Neural cell (in vitro differentiated cells): ENCODE results near the gene MYNN. TPM values are rescaled to one million over a fixed set of nuclear protein-coding genes. Genes with fewer than 3 reads are reported as not detected.

ENCODE experiments used
- H2AFZ ChIP-seq: fragments of 200-600, 300-800 bp; sonication (generic), shearing (Covaris generic); 2 replicates; pipeline ENCODE4 v1.6.0; 2014; ENCODE audit warnings: low read depth, mild to moderate bottlenecking, antibody characterized with exemption, low read length, moderate library complexity
- H3F3A ChIP-seq: fragments of 200-600 bp; shearing (Covaris generic); 2 replicates; pipeline ENCODE4 v1.6.1; 2016; ENCODE audit warnings: mild to moderate bottlenecking, moderate library complexity, mixed read lengths, antibody characterized with exemption, low read length; ENCODE audit not compliant: insufficient read depth, poor library complexity, severe bottlenecking
- H3K27ac ChIP-seq: fragments of 200-600, 300-800 bp; sonication (generic), shearing (Covaris generic); 2 replicates; pipeline ENCODE4 v1.5.1; 2014; ENCODE audit warnings: mild to moderate bottlenecking, low read length, moderate library complexity
- H3K27me3 ChIP-seq: fragments of 300-800, 200-600 bp; sonication (generic), shearing (Covaris generic); 2 replicates; pipeline ENCODE4 v1.6.0; 2014; ENCODE audit warnings: mild to moderate bottlenecking, low read depth, low read length, moderate library complexity; ENCODE audit not compliant: insufficient read depth
- H3K36me3 ChIP-seq: fragments of 300-800, 200-600 bp; sonication (generic), shearing (Covaris generic); 2 replicates; pipeline ENCODE4 v1.5.1; 2014; ENCODE audit warnings: mild to moderate bottlenecking, antibody characterized with exemption, low read length, moderate library complexity; ENCODE audit not compliant: insufficient read depth
- H3K4me2 ChIP-seq: fragments of 300-800, 200-600 bp; sonication (generic), shearing (Covaris generic); 2 replicates; pipeline ENCODE4 v1.6.0; 2014; ENCODE audit warnings: mild to moderate bottlenecking, low read length
- H3K4me3 ChIP-seq: fragments of 300-800, 200-600 bp; sonication (generic), shearing (Covaris generic); 2 replicates; pipeline ENCODE4 v1.5.1; 2014; ENCODE audit warnings: mild to moderate bottlenecking, low read length, moderate library complexity
- H3K79me2 ChIP-seq: fragments of 200-600 bp; shearing (Covaris generic); replicated peaks from 2 replicates; pipeline ENCODE4 v1.6.0; 2014; ENCODE audit warnings: mild to moderate bottlenecking, low read length, moderate library complexity; ENCODE audit not compliant: insufficient read depth
- H3K9ac ChIP-seq: fragments of 300-800, 200-600 bp; sonication (generic), shearing (Covaris generic); 2 replicates; pipeline ENCODE4 v1.6.1; 2016; ENCODE audit warnings: mild to moderate bottlenecking, low read length, mixed read lengths
- H3K9me2 ChIP-seq: fragments of 200-600 bp; shearing (Covaris generic); 2 replicates; pipeline ENCODE4 v1.6.1; 2016; ENCODE audit warnings: mild to moderate bottlenecking, low read length, mixed read lengths; ENCODE audit not compliant: insufficient read depth
- H3K9me3 ChIP-seq: fragments of 200-600, 300-800 bp; sonication (generic), shearing (Covaris generic); 2 replicates; pipeline ENCODE4 v1.6.1; 2016; ENCODE audit warnings: mild to moderate bottlenecking, mixed run types, low read length, moderate library complexity, mixed read lengths
- H4K20me1 ChIP-seq: fragments of 200-600 bp; shearing (Covaris generic); 2 replicates; pipeline ENCODE4 v1.6.1; 2016; ENCODE audit warnings: mild to moderate bottlenecking, mixed run types; ENCODE audit not compliant: insufficient read depth
- CTCF ChIP-seq: fragments of 450-650 bp; IDR thresholded peaks from 2 replicates; pipeline ENCODE4 v1.5.1; 2014; ENCODE audit warnings: antibody characterized with exemption, mild to moderate bottlenecking, moderate library complexity; ENCODE audit not compliant: poor library complexity, severe bottlenecking
- EP300 ChIP-seq: fragments of 450-650 bp; conservative IDR thresholded peaks from 2 replicates; pipeline ENCODE4 v1.6.1; 2014; ENCODE audit warnings: antibody characterized with exemption, mild to moderate bottlenecking, moderate library complexity; ENCODE audit not compliant: poor library complexity, severe bottlenecking
- EZH2 ChIP-seq: fragments of 200-600, 300-800 bp; shearing (Covaris generic), sonication (generic); IDR thresholded peaks from 2 replicates; pipeline ENCODE4 v1.6.1; 2014; ENCODE audit warnings: antibody characterized with exemption, low read length, borderline replicate concordance, mild to moderate bottlenecking; ENCODE audit not compliant: insufficient read depth, poor library complexity, severe bottlenecking
- MXI1 ChIP-seq: fragments of 450-650 bp; conservative IDR thresholded peaks from 2 replicates; pipeline ENCODE4 v1.6.1; 2014; ENCODE audit warnings: antibody characterized with exemption, mild to moderate bottlenecking; ENCODE audit not compliant: poor library complexity, severe bottlenecking
- POLR2AphosphoS5 ChIP-seq: IDR thresholded peaks from 2 replicates; pipeline ENCODE4 v1.6.1; 2012
- RAD21 ChIP-seq: fragments of 450-650 bp; conservative IDR thresholded peaks from 2 replicates; pipeline ENCODE4 v1.6.1; 2014; ENCODE audit warnings: antibody characterized with exemption, mild to moderate bottlenecking, moderate library complexity
- REST ChIP-seq: IDR thresholded peaks from 2 replicates; pipeline ENCODE4 v1.6.1; 2012; ENCODE audit warnings: borderline replicate concordance
- SMC3 ChIP-seq: fragments of 450-650 bp; conservative IDR thresholded peaks from 2 replicates; pipeline ENCODE4 v1.6.1; 2014; ENCODE audit warnings: antibody characterized with exemption, mild to moderate bottlenecking, moderate library complexity; ENCODE audit not compliant: poor library complexity
- TAF1 ChIP-seq: IDR thresholded peaks from 2 replicates; pipeline ENCODE4 v1.6.1; 2012; ENCODE audit warnings: low read depth
- polyA plus RNA-seq: library from polyadenylated mRNA; depleted of rRNA; stranded (reverse); fragments of >200 nt; gene quantifications from 2 replicates; pipeline ENCODE4 v1.2.3, GENCODE V29; 2014

Gene MYNN
- polyA plus RNA-seq, 1 donor from 2014 or later = 27.0 TPM

GRCh38 chr3:169759256-169759655 lies 13.9 kb upstream of the MYNN start:
- Histone ChIP-seq H3K36me3 (no peaks in the 10 kb centered on the region), H3K27ac (no peak overlapping the region), H3K4me3 (no peak overlapping the region), H3K9me2 (no peaks in the 10 kb centered on the region), H3K9ac (no peak overlapping the region), H4K20me1 (no peaks in the 10 kb centered on the region), H3F3A (no peaks in the 10 kb centered on the region), H3K9me3 (no peaks in the 10 kb centered on the region), H2AFZ (no peak overlapping the region), H3K79me2 (no peaks in the 10 kb centered on the region), H3K27me3 (peaks cover under 1% of the 10 kb centered on the region), H3K4me2 (no peak overlapping the region)
- no peak for TF ChIP-seq SMC3
- no peak for TF ChIP-seq EZH2
- no peak for TF ChIP-seq CTCF
- TF ChIP-seq RAD21 = no peak
- no peak for TF ChIP-seq POLR2AphosphoS5
- TF ChIP-seq EP300 = no peak
- no peak for TF ChIP-seq TAF1
- no peak for TF ChIP-seq MXI1
- TF ChIP-seq REST = no peak

GRCh38 chr3:169760479-169760878 lies 12.7 kb upstream of the MYNN start:
- H3K9ac ChIP-seq = no peak overlapping the region
- H3K4me3 ChIP-seq = no peak overlapping the region
- no peak overlapping the region for H3K27ac ChIP-seq
- no peaks in the 10 kb centered on the region for H3K9me2 ChIP-seq
- H3K79me2 ChIP-seq = no peaks in the 10 kb centered on the region
- H3K27me3 ChIP-seq = peaks cover 13% of the 10 kb centered on the region
- no peak overlapping the region for H3K4me2 ChIP-seq
- no peak overlapping the region for H2AFZ ChIP-seq
- peaks cover 6% of the 10 kb centered on the region for H3K9me3 ChIP-seq
- TF ChIP-seq POLR2AphosphoS5 (no peak), MXI1 (no peak), SMC3 (no peak), RAD21 (no peak), REST (no peak), EZH2 (no peak), CTCF (no peak), TAF1 (no peak), EP300 (no peak)
- no peaks in the 10 kb centered on the region for H3K36me3 ChIP-seq
- no peaks in the 10 kb centered on the region for H3F3A ChIP-seq
- H4K20me1 ChIP-seq = no peaks in the 10 kb centered on the region
